GM23338 (cell line): ENCODE data around the gene MKNK2.

Experiments
- CREB1 ChIP-seq: fragments of 250-450 bp; sonication (Bioruptor Pico); IDR thresholded peaks from 2 replicates; pipeline ENCODE4 v1.5.0; 2020; ENCODE audit warnings: low read depth, mild to moderate bottlenecking, moderate library complexity
- EZH2phosphoT487 ChIP-seq: fragments of 200-600 bp; sonication (generic); IDR thresholded peaks from one replicate; pipeline ENCODE4 v1.8.1; 2018; ENCODE audit warnings: antibody characterized with exemption; ENCODE audit not compliant: unreplicated experiment
- POLR2AphosphoS5 ChIP-seq: IDR thresholded peaks from 2 replicates; pipeline ENCODE4 v1.6.1; 2016; ENCODE audit warnings: antibody characterized with exemption, low read depth
- TF ChIP-seq, protein P1 (sequence below), 2 experiments: fragments of 200-600 bp in 1 of 2; sonication (generic) in 1 of 2; conservative IDR thresholded peaks; 2 replicates each; pipeline versions ENCODE4 v1.5.1 to v1.6.1; 2016 to 2017; ENCODE audit warnings: antibody characterized with exemption in 2 of 2, low read depth in 2 of 2, mild to moderate bottlenecking in 2 of 2, moderate library complexity in 1 of 2

DNA sequence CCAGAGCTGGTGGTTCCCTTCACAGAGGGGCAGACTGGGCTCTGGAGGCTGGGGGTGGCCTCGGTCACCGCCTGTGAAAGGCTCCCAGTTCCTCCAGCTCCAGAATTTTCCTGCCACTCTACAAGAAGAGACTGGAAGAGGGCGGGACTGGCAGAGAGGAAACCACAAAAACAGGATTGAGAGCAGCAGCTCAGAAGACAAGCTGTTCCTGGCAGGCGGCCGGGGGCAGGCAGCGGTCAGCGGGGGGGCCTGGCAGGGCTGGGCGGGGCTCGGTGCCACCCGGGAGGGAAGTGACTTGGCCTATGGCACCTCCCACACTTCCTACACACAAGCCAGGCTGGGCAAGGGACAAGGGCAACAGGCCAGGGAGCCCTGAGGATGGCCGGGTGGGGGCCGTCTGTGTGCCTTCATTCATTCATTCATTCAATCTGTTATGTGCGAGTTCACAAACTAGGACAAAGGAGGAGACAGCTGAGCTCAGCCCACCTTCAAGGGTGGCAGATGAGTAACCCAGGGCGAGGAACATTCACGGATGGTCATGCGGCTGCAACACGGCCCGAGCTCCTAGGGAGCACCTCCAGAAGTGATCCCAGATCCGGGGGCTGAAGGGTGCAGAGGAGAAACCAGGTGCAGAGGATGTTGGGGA lies 18.6 kb downstream of the MKNK2 start:
- TF ChIP-seq, protein P1, sequence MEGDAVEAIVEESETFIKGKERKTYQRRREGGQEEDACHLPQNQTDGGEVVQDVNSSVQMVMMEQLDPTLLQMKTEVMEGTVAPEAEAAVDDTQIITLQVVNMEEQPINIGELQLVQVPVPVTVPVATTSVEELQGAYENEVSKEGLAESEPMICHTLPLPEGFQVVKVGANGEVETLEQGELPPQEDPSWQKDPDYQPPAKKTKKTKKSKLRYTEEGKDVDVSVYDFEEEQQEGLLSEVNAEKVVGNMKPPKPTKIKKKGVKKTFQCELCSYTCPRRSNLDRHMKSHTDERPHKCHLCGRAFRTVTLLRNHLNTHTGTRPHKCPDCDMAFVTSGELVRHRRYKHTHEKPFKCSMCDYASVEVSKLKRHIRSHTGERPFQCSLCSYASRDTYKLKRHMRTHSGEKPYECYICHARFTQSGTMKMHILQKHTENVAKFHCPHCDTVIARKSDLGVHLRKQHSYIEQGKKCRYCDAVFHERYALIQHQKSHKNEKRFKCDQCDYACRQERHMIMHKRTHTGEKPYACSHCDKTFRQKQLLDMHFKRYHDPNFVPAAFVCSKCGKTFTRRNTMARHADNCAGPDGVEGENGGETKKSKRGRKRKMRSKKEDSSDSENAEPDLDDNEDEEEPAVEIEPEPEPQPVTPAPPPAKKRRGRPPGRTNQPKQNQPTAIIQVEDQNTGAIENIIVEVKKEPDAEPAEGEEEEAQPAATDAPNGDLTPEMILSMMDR (conservative IDR thresholded peaks at IDR 0.05; ENCODE audit: low read depth in 2 of 2): no peak
- TF ChIP-seq EZH2phosphoT487 (no peak), POLR2AphosphoS5 (no peak), CREB1 (CRISPR knock-in tag) (no peak)
